NCI-H146 treated with DMSO at 0.1 percent for 48 hours (cell line): ENCODE results near the gene TNFRSF9.
A peak's percentile ranks its signal among the peaks of the same experiment; 100 is the strongest.
"Not testable (repeated sequence)": the region's sequence is repeated elsewhere in the genome, so short reads cannot be mapped to it uniquely, and the experiment has no call there.

Experiments used
- DNase-seq: peaks from one replicate; lab custom pipeline; 2025; ENCODE audit not compliant: unreplicated experiment; lab: John Stamatoyannopoulos, UW

Gene TNFRSF9

GRCh38 chr1:7921796-7922195 lies 18.8 kb downstream of the TNFRSF9 start:
- DNase-seq = no peak

- DNase-seq = no peak
Measured at GRCh38 chr1:7919880-7920279, 20.8 kb downstream of the TNFRSF9 start.

DNA sequence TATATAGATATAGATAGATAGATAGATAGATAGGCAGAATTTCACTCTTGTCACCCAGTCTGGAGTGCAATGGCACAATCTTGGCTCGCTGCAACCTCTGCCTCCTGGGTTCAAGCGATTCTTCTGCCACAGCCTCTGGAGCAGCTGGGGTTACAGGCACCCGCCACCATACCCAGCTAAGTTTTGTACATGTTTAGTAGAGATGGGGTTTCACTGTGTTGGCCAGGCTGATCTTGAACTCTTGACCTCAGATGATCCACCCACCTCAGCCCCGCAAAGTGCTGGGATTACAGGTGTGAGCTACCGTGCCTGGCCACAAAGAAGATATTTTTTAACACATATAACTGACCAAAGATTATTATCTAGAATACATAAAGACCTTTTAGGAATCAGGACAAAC lies 22.7 kb downstream of the TNFRSF9 start:
- DNase-seq = not testable (repeated sequence)

GRCh38 chr1:7916501-7916830 lies 24.2 kb downstream of the TNFRSF9 start:
- DNase-seq = no peak

GRCh38 chr1:7915826-7916500 lies 24.7 kb downstream of the TNFRSF9 start:
- no peak for DNase-seq

DNA sequence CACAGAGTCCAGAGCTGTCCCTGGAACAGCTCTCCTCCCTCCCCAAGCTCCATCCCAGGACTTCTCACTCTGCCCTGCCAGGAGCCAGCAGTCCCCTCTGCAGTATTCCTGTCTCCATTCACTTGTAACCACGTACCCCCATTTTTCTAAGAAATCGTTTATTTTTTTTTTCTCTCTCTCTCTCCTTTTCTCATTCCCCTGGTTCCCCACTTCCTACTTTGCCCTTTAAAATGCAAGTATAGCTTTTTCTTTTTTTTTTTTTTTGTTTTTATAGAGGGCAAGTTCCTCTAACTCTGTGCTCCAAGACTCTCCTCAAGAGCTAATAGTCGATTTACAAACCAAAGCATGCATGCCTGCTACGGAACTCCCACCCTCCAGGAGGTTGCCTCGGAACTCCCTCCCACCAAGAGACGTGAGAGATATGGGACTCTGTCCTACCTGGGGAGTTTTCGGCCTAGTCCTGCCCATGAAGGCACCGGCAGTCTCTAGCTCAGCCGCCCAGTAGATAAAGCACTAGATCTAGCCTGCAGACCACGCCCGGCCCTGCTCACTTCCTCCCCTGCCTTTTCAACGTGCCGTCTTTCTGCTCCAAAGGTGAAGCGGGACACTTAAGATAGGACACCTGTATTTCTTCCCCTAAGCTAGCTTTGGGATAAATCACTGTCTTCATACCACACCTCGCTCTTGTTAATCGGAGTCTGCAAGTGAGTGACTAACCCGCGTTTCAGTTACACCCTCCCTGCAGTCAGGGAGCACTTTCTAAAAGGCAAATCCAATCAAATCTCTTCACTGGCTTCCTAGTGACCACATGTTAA lies 27.7 kb downstream of the TNFRSF9 start:
- DNase-seq = no peak

DNA sequence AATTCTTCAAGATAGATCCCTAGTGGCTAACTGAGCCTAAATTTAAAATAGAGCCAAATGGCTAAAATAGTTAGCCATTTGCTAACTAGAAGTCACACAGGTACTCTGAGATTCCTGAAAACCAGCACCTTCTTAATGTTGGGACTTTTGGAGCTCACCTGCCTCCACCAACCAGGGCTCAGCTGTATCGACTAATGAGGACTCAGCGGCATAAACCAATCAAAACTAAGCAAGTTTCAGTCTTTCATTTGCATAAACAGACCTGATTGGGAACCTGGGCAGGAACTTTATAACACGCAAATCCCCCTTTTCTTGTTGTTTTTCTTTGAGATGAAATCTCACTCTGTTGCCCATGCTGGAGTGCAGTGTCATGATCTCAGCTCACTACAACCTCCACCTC lies 28.5 kb downstream of the TNFRSF9 start:
- no peak for DNase-seq

GRCh38 chr1:7905262-7905661 lies 35.4 kb downstream of the TNFRSF9 start:
- no peak for DNase-seq

- peak; percentile 49 for DNase-seq
Measured at GRCh38 chr1:7902478-7903085, 38.1 kb downstream of the TNFRSF9 start.

GRCh38 chr1:7899741-7900140 lies 40.9 kb downstream of the TNFRSF9 start:
- no peak for DNase-seq

DNA sequence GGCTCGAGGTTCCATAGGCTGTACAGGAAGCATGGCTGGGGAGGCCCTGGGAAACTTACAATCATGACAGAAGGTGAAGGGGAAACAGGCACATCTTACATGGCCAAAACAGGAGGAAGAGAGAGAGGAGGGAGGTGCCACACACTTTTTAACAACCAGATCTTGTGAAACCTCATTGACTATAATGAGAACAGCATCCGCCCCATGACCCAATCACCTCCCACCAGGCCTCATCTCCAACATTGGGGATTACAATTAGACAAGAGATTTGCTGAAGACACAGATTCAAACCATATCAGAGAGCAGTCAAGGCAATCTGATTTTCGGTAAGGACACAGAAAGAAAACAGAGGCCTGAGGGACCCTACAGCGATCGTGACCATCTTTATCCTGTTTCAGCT lies 41.7 kb downstream of the TNFRSF9 start:
- DNase-seq = no peak

DNA sequence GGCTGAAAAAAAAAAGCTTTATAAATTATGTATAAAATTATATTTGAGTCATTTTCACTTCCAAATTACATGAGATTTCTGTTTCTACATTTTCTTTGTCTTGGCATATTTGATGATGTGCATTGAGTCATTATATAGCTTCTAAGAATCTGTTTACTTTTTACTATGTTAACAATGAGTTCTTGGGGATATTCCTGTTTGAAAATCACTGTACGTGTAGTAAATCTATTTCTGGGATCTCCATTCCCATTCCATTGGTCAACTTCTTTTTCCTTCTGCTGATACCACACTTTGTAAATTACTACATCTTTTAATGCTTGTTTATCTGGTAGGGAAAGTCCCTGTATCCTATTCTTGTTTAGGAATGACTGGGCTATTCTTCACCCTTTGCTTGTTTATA lies 43.6 kb downstream of the TNFRSF9 start:
- DNase-seq = no peak

- DNase-seq = no peak
Measured at GRCh38 chr1:7893529-7894180, 47.0 kb downstream of the TNFRSF9 start.

- DNase-seq = no peak
Measured at GRCh38 chr1:7891804-7892203, 48.8 kb downstream of the TNFRSF9 start.

- DNase-seq = no peak
Measured at GRCh38 chr1:7890853-7891252, 49.8 kb downstream of the TNFRSF9 start.

GRCh38 chr1:7888248-7889081 lies 52.2 kb downstream of the TNFRSF9 start:
- DNase-seq = no peak

- DNase-seq = no peak
Measured at GRCh38 chr1:7886405-7886745, 54.3 kb downstream of the TNFRSF9 start.

- DNase-seq = peak; percentile 70
Measured at GRCh38 chr1:7885513-7886404, 54.9 kb downstream of the TNFRSF9 start.

DNA sequence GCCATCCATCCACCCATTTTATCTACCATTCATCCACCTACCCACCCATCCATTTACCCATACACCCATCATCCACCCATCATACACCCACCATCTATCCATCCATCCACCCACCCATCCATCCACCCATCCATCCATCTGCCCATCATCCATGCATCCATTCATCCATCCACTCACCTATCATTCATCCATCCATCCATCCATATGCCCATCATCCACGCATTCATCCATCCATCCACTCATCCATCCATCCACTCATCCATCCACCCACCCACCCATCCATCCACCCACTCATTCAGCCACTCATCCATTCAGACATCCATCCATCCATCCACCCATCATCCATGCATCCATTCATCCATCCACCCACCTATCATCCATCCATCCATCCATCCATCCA lies 55.9 kb downstream of the TNFRSF9 start:
- DNase-seq = no peak

DNA sequence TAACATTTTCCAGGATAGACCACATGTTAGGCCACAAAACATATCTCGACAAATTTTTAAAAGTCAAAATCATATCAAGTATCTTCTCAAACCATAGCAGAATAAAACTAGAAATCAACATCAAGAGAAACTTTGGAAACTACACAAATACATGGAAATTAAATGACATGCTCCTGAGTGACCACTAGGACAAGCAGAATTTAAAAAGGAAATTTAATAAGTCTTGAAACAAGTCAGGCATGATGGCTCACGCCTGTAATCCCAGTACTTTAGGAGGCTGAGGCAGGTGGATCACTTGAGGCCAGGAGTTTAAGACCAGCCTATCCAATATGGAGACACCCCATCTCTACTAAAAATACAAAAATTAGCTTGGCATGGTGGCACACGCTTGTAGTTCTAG lies 61.4 kb downstream of the TNFRSF9 start:
- DNase-seq = no peak
